Activated naive CD4-positive, alpha-beta T cell treated with anti-CD3 and anti-CD28 coated beads for 36 hours (primary cell): ENCODE measurements around the gene ZNF483. TPM values are rescaled to one million over a fixed set of nuclear protein-coding genes. Genes with fewer than 3 reads are reported as not detected.

Experiments
- CTCF ChIA-PET: fragments of 350-600 bp; sonication (Branson Sonifier 250); formaldehyde crosslinking; loops from one replicate; lab custom pipeline; 2021; ENCODE audit warnings: antibody characterized with exemption; lab: Charles Lee
- DNase-seq: peaks from one replicate; pipeline ENCODE4 v3.0.0-alpha.2; 2020
- H3K27ac Mint-ChIP-seq: one replicate; pipeline ENCODE4 v1.8.0; 2021; ENCODE audit warnings: mild to moderate bottlenecking, mixed read lengths
- H3K27me3 Mint-ChIP-seq: one replicate; pipeline ENCODE4 v1.8.0; 2021; ENCODE audit warnings: low read depth, mixed read lengths
- H3K36me3 Mint-ChIP-seq: one replicate; pipeline ENCODE4 v1.8.0; 2021; ENCODE audit warnings: low read depth, mixed read lengths
- H3K4me1 Mint-ChIP-seq: one replicate; pipeline ENCODE4 v1.8.0; 2021; ENCODE audit warnings: low read depth, mixed read lengths
- H3K4me3 Mint-ChIP-seq: one replicate; pipeline ENCODE4 v1.8.0; 2021; ENCODE audit warnings: mild to moderate bottlenecking, moderate library complexity, mixed read lengths
- H3K9me3 Mint-ChIP-seq: one replicate; pipeline ENCODE4 v1.8.0; 2021; ENCODE audit warnings: mixed read lengths
- intact Hi-C: fragments of 100-400 bp; cut with micrococcal nuclease; formaldehyde crosslinking; loops from one replicate; pipeline ENCODE4 v1.15.1; 2023
- total RNA-seq, 2 experiments: library from RNA; stranded (reverse); gene quantifications; one replicate each; pipeline ENCODE4 v1.2.3, GENCODE V29; 2021

ZNF483 gene
- total RNA-seq, 2 experiments from 2014 or later: 2.3 TPM

- Mint-ChIP-seq H3K27me3 (peaks cover 9% of the 10 kb centered on the region), H3K9me3 (no peaks in the 10 kb centered on the region), H3K4me3 (no peak overlapping the region), H3K27ac (no peak overlapping the region), H3K36me3 (no peaks in the 10 kb centered on the region), H3K4me1 (no peaks in the 10 kb centered on the region)
- CTCF ChIA-PET: interaction anchor here (0.6 to 2.9 kb wide), 9 partner anchors 9 to 964 kb away, joined by 3 to 20 read pairs (median 5); partner anchors contain the start of genes DNAJC25 and PTGR1
- intact Hi-C loops: loop anchor here (2.0 kb wide), 1 partner anchor 23 kb away; the partner anchor contains the start of gene PTGR1
- peak; percentile 46 for DNase-seq
Observed at GRCh38 chr9:111621895-111622480, 97.0 kb downstream of the ZNF483 start.

GRCh38 chr9:111622626-111623025 lies 97.6 kb downstream of the ZNF483 start:
- DNase-seq: no peak
- Mint-ChIP-seq H3K4me3 (no peak overlapping the region), H3K9me3 (no peaks in the 10 kb centered on the region), H3K27ac (no peak overlapping the region), H3K4me1 (no peaks in the 10 kb centered on the region), H3K27me3 (peaks cover 9% of the 10 kb centered on the region), H3K36me3 (no peaks in the 10 kb centered on the region)
- intact Hi-C loops: loop anchor here (2.0 kb wide), 1 partner anchor 24 kb away; the partner anchor contains the start of gene PTGR1
- CTCF ChIA-PET: interaction anchor here (2.9 kb wide), 1 partner anchor 24 kb away, joined by 20 read pairs; the partner anchor contains the start of gene PTGR1

Other genes with a start within 250 kb of the ZNF483 start
- not detected for gene OR2K2, start 195.0 kb upstream of the ZNF483 start, total RNA-seq
- 10 to 100 TPM; 56.8 to 58.1 TPM for gene ECPAS, start 40.8 kb upstream of the ZNF483 start, total RNA-seq
- gene PTGR1, start 74.5 kb downstream of the ZNF483 start, total RNA-seq: 1 to 10 TPM; 1.1 to 1.6 TPM
- gene DNAJC25, start 106.2 kb downstream of the ZNF483 start, total RNA-seq: 1 to 10 TPM; 3.4 to 3.9 TPM
- gene GNG10, start 136.4 kb downstream of the ZNF483 start, total RNA-seq: 10 to 100 TPM; 20.6 to 21.1 TPM